ENCODE results near the gene ZBTB7C.

- TF ChIP-seq CTCF (IDR thresholded peaks at IDR 0.05) (no peak), POLR2A (IDR thresholded peaks at IDR 0.05) (no peak), EP300 (IDR thresholded peaks at IDR 0.05) (no peak)
These were observed 334.1 kb downstream of the ZBTB7C start for GRCh38 chr18:48074929-48075706.
